GM21529 (cell line): ENCODE data around the gene TTYH1.

Experiments
- ATAC-seq: cut with Tn5 transposase; IDR thresholded peaks from one replicate; pipeline ENCODE4 v1.9.1; 2021; ENCODE audit not compliant: unreplicated experiment

TTYH1 gene

DNA sequence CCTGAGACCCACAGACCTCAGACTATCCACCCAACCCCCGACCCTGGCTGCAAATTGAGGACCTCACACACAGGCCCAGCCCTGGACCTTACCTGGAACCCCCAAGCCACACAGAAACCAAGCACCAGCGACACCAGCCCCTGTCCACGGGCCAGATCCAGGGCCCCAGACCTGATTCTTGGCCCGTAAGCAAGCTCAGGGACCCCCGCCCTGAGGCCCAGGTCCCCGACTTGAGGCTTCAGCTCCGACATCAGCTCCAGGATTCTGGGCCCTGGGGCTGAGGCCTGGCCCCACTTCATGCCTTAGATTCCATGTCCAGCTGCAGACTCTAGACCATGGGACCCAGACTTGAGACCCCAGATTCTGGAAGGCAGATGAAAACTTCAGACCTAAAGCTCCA is 6.3 kb downstream of the TTYH1 start:
- no peak for ATAC-seq

GRCh38 chr19:54422136-54422535 is 6.9 kb downstream of the TTYH1 start:
- no peak for ATAC-seq

- no peak for ATAC-seq
Observed at GRCh38 chr19:54424201-54424600, 8.9 kb downstream of the TTYH1 start.

DNA sequence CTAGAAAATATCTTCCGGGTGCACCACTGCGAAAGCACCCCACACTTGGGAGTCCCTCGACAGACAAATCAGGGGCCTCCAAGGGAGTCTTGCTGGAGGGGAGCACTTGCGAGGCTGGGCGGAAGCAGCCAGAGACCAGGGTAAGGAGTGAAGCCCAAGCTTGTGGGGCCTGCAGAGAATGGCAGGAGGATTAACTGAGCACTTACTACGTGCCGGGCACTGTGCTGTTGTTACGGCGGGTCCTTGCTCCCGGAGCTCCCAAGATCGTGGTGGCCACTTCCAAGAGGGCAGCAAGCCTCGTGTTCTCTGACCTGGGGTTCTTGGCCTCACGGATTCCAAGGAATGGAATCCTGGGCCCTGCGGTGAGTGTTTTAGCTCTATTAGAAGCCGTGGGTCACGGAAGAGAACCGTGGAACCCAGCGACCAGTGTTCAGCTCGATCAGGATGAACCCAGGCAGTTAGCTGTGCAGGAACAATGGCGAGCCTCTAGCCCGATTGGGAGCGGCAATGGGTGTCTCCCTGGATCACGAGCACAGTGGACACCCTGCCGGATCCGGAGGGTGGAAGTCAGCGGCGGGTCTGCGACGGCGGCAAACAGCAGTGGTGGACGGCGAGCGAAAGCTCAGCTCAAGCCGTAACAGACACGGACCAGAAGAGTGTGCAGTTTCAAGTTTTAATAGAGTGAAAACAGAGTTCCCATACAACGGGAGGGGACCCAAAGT is 9.6 kb downstream of the TTYH1 start:
- no peak for ATAC-seq

DNA sequence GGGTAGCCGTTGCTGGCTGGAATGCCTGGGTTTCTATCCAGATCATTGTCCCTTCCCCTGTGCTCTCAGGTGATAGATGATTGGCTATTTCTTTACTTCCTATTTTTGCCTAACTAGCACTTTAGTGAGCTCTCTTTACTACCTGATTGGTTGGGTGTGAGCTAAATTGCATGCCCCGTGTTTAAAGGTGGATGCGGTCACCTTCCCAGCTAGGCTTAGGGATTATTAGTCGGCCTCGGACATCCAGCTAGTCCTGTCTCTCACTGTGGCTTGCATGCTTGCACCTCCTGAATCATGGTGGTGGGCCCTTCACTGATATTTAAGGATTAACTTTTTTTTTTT is 10.1 kb downstream of the TTYH1 start:
- ATAC-seq: no peak

GRCh38 chr19:54426291-54426931 is 11.1 kb downstream of the TTYH1 start:
- ATAC-seq: no peak

- ATAC-seq: no peak
Observed at GRCh38 chr19:54427586-54427985, 12.3 kb downstream of the TTYH1 start.

DNA sequence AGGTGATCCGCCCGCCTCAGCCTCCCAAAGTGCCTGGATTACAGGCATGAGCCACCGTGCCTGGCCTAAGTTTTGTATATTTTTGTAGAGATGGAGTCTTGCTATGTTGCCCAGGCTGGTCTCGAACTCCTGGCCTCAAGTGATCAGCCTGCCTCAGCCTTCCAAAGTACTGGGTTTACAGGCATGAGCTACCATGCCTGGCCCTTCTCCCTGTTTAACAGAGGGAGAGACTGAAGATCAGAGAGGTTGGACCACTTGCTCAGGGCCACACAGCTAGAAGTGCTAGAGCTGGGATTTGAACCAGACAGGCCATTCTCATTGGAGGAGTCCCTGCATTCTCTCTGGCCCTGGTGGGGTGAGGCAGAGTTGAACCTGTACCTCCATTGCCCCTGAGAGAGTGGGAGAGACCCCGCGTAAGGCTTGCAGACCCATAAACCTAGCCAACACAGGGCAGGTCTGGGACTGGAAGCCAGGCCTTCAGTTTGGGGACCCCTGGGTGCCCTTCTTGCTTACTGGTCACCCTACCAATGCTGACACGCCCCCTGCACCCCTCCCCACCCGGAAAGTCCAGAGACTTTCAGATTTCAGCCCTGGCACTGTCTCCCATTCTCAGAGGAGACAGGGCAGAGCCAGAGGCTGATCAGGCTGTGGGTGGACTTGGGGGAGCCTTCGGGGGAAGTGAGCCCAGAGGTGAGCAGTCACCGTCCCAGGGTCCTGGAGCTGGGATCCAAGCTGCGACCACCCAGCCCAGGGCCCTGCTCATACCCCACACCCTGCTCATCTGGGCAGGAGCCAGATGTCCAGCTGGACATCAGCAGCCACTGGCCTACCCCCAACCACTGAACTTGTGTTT is 13.3 kb downstream of the TTYH1 start:
- no peak for ATAC-seq

GRCh38 chr19:54429176-54429495 is 13.9 kb downstream of the TTYH1 start:
- no peak for ATAC-seq

DNA sequence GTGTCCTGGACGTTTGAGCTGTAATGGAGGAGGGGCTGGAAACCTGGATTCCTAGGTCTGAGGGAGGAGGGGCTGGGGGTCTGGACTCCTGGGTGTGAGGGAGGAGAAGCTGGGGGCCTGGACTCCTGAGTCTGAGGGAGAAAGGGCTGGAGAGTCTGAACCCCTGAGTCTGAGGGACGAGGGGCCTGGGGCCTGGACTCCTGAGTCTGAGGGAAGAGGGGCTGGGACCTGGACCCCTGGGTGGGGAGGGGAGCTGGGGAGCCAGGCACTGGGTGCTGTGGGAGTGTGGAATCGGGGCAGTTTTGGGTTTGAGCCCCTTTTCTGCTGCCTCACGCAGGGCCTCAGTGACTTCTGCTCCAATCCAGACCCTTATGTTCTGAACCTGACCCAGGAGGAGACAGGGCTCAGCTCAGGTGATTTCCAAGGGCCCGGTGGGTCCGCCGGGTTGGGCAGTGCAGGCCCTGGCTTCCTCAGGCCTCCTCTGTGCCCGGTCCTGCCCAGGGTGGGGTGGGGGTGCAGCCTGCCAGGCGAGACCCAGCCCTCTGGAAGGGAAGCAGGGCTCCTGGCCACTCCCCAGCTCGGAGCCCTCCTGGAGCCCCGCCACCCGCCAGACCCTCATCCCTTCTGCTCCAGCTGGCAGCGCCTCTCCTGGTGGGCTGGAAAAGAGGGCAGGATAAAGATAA is 14.4 kb downstream of the TTYH1 start:
- no peak for ATAC-seq

DNA sequence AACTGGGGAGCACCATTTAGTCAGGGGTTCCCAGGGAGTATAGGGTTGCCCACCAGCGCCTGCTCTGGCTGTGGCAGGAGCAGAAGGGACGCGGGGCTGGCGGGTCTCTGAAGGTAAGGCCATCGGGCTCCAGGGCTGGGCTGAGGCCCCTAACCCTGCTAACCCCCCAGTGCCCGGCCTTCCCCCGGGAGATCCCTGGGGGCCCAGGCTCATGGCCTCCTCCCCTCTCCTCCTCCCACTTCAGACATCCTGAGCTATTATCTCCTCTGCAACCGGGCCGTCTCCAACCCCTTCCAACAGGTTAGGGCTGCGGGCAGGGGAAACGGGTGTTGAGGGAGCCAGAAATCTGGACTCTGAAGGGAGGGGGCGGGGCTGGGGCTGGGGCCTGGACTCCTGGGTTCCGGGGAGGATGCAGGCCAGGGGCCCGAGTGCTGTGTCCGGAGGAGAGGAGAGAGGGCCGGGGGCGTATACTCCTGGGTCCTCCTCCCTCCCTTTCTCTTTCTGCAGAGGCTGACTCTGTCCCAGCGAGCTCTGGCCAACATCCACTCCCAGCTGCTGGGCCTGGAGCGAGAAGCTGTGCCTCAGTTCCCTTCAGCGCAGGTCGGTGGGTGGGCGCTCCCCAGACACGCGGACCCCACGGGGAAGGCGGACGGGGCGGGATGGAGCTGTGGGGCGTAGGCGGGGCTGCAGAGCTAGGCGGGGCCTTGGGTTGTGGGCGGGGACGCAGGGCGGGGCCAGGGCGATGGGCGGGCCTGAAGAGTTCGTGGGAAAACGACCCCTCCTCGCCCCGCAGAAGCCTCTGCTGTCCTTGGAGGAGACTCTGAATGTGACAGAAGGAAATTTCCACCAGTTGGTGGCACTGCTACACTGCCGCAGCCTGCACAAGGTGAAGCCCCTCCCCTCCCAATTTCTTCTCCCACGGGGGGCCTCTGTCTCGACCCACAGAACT is 15.3 kb downstream of the TTYH1 start:
- ATAC-seq: no peak

DNA sequence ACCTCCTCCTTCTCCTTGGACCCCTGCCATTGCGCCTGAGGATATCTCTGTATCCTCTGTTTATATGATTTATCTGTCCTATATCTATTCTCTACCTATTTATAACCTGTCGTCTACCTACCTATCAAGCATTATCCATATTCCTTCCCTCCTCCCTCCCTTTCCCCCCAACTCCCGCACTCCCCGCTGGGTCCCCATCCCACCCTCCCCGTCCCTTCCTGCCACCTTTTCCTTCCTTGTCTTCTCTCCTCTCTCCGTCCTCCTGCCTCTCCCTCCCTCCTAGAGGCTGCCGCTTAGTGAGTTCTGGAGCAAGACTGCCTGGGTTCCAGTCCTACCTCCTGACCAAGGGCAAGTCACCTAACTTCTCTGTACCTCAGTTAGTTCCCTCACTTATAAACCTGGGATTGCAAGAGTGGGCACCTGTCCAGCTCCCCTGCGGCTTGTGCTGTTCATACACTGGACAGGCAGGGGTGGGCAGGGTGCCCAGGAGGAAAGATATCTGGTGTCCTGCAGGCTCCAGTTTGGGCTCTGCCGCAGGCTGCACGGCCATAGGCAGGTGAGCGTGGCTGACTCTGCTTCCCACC is 16.1 kb downstream of the TTYH1 start:
- no peak for ATAC-seq

- no peak for ATAC-seq
Observed at GRCh38 chr19:54432144-54432738, 17.0 kb downstream of the TTYH1 start.

GRCh38 chr19:54433697-54434096 is 18.4 kb downstream of the TTYH1 start:
- ATAC-seq: no peak

DNA sequence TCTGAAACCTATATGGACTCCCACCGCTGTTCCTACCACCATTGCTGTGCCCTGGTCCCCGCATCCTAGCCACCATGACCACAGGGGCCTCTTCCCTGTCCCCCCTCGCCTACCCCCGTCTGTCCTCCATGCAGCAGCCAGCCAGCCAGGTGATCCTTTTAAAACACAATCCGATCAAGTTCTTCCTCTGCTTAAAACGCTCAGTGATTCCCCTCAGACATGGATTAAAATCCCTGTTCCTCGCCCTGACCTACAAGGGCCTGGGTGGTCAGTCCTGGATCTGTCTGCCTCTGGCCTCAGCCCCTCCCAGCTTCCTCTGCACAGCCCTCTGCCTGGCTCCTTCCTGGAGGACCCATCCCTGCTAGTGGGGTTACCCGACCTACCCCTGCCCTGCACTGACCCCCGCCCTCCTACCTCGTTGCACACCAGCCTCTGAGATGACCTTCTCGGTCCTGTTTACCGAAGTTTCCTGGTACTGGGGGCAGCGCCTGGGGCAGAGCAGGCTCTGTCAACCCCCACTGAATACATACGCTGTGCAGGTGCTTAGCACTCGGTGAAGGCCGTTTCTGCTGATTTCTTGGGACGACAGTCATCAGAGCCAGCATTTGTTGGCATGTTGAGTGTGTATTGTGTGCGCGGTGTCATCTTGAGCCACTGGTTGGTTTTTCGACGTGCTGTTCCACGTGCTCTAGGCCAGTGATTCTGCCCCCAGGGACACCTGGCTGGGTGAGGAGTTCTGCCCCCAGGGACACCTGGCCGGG is 19.0 kb downstream of the TTYH1 start:
- no peak for ATAC-seq

GRCh38 chr19:54434873-54435214 is 19.6 kb downstream of the TTYH1 start:
- no peak for ATAC-seq

GRCh38 chr19:54435551-54436016 is 20.3 kb downstream of the TTYH1 start:
- no peak for ATAC-seq

- ATAC-seq: no peak
Observed at GRCh38 chr19:54436031-54436523, 20.8 kb downstream of the TTYH1 start.
